ENCODE measurements around the gene GRAMD1C.
"Not testable (repeated sequence)": the region's sequence is repeated elsewhere in the genome, so short reads cannot be mapped to it uniquely, and the experiment has no call there.

DNA sequence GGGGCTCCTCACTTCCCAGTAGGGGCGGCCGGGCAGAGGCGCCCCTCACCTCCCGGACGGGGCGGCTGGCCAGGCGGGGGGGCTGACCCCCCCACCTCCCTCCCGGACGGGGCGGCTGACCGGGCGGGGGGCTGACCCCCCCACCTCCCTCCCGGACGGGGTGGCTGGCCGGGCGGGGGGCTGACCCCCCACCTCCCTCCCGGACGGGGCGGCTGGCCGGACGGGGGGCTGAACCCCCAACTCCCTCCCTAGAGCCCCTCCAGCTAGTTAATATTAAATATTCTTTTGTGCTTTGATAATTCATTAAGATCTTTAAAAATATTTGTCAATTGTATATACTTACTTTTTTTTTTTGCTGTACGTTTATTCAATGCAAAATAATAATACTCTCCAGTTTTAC is 11.3 kb downstream of the GRAMD1C start:
- TF ChIP-seq, protein P1, sequence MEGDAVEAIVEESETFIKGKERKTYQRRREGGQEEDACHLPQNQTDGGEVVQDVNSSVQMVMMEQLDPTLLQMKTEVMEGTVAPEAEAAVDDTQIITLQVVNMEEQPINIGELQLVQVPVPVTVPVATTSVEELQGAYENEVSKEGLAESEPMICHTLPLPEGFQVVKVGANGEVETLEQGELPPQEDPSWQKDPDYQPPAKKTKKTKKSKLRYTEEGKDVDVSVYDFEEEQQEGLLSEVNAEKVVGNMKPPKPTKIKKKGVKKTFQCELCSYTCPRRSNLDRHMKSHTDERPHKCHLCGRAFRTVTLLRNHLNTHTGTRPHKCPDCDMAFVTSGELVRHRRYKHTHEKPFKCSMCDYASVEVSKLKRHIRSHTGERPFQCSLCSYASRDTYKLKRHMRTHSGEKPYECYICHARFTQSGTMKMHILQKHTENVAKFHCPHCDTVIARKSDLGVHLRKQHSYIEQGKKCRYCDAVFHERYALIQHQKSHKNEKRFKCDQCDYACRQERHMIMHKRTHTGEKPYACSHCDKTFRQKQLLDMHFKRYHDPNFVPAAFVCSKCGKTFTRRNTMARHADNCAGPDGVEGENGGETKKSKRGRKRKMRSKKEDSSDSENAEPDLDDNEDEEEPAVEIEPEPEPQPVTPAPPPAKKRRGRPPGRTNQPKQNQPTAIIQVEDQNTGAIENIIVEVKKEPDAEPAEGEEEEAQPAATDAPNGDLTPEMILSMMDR (IDR thresholded peaks at IDR 0.05) = not testable (repeated sequence)
- not testable (repeated sequence) for TF ChIP-seq EP300 (IDR thresholded peaks at IDR 0.05)

Measured in ovary (tissue), 3 donors.